ENCODE measurements around the gene VEGFA. TPM values are rescaled to one million over a fixed set of nuclear protein-coding genes. Genes with fewer than 3 reads are reported as not detected.

VEGFA gene
- total RNA-seq, 1 donor from 2014 or later = 136 TPM

DNA sequence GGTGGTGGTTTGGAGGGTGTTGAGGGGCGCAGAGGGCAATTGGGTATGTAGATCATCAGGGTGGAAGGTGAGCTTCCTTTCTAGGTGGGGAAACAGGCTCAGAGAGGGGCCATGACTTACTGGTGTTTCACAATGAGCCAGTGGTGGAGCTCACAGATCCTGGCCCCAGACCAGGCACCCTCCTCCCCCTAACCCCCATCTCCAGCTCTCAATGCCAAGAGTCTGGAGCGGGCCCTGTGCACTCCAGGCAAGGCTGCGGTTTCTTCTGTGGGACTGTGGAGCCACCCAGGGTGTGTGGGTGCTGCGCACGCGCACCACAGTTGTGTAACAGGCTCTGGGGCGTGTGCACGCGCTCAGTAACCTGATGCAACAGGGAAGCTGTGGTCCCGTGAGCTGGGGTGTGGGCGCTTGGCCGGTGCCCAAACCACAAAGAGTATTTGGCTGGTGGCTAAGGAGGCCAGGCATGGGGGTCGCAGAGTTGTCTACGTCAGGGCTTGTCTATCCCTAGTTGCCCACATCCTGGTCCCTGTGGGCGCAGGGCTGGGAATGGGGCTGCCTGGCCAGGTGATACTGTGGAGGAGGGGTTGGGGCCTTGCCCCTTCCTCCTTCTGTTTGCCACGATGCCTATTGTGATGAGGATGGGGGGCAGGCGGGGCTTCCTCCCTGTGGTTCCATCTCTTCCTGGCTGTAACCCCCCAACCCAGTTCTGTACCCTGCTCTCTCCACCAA lies 44.9 kb upstream of the VEGFA start:
- Mint-ChIP-seq H3K4me1 (ENCODE audit: unreplicated experiment) (peaks cover 8% of the 10 kb centered on the region), H3K36me3 (no peaks in the 10 kb centered on the region), H3K27me3 (peaks cover 12% of the 10 kb centered on the region)

DNA sequence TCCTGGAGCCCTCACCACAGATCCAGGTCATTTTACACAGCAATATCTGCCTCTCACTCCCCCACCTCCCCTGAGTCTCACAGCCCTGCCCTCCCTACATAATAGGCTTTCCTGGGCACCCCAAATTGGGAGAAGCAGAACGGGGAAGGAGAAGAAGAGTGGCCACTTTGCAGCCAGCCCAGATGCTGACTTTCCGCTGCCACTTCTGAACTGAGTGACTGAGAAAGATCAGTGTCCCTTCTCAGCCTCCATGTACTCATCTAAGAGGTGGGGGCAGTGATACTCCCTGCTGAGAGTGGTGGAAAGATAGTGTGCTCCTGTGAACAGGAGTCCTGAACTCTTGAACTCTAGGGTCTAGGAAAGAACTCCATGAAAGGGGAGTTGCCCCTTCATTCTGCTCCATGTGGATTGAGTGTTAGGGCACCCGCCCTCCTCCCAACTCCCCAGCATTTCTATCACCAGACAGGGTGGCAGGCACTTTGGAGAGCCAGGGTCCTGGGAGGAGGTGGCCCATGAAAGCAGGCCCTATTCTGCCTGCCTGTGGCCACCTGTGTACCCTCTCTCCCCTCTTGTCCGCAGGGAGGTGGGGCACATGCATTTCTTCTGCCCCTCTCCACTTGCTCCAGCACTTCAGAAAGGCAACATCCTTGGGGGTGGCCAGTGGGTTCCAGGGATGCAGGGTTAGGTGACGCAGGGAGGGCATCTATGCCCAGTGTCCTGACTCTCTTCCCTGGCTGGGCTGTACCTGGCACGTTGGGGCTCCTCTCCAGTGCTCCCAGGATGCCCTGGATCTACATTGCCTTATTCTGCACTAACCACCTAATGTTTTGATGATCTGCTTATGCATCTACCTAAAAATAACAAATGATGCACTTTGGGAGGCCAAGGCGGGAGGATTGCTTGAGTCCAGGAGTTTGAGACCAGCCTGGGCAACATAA lies 44.1 kb upstream of the VEGFA start:
- no peak overlapping the region for H3K27ac Mint-ChIP-seq
- TF ChIP-seq, protein P1, sequence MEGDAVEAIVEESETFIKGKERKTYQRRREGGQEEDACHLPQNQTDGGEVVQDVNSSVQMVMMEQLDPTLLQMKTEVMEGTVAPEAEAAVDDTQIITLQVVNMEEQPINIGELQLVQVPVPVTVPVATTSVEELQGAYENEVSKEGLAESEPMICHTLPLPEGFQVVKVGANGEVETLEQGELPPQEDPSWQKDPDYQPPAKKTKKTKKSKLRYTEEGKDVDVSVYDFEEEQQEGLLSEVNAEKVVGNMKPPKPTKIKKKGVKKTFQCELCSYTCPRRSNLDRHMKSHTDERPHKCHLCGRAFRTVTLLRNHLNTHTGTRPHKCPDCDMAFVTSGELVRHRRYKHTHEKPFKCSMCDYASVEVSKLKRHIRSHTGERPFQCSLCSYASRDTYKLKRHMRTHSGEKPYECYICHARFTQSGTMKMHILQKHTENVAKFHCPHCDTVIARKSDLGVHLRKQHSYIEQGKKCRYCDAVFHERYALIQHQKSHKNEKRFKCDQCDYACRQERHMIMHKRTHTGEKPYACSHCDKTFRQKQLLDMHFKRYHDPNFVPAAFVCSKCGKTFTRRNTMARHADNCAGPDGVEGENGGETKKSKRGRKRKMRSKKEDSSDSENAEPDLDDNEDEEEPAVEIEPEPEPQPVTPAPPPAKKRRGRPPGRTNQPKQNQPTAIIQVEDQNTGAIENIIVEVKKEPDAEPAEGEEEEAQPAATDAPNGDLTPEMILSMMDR (conservative IDR thresholded peaks at IDR 0.05) = no peak

More for the DNA sequence above, 44.9 kb upstream of the VEGFA start:
- DNase-seq (ENCODE audit: extremely low spot score, unreplicated experiment) = no peak
- no peak overlapping the region for H3K4me3 Mint-ChIP-seq
- no peak overlapping the region for H3K27ac Mint-ChIP-seq
- TF ChIP-seq, protein P1 (conservative IDR thresholded peaks at IDR 0.05) = no peak
- no peaks in the 10 kb centered on the region for H3K9me3 Mint-ChIP-seq

DNA sequence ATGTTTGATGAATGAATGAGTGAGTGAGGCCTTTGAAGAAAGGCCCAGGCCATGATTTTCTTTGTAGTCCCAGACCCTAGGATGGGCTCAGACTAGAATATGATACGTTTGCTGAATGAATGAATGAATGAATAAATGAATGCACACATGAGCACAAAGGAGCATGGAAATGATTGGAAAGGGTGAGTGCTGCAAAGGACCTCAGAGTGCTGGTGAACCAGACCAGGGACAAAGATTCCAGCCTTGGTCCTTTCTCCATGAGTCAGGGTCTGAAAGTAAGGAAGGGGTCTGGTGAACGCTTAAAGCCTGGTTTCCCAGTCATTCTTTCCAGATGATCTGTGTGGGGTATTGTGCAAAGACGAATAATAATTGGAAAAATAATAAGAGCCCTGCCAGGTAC lies 42.4 kb upstream of the VEGFA start:
- DNase-seq (ENCODE audit: extremely low spot score, unreplicated experiment) = no peak
- peaks cover 8% of the 10 kb centered on the region for H3K4me1 Mint-ChIP-seq (ENCODE audit: unreplicated experiment)

More for the DNA sequence above, 44.1 kb upstream of the VEGFA start:
- Mint-ChIP-seq H3K27me3 (peaks cover 12% of the 10 kb centered on the region), H3K36me3 (no peaks in the 10 kb centered on the region), H3K4me3 (no peak overlapping the region), H3K9me3 (no peaks in the 10 kb centered on the region), H3K4me1 (ENCODE audit: unreplicated experiment) (peaks cover 8% of the 10 kb centered on the region)
- no peak for DNase-seq (ENCODE audit: extremely low spot score, unreplicated experiment)

DNA sequence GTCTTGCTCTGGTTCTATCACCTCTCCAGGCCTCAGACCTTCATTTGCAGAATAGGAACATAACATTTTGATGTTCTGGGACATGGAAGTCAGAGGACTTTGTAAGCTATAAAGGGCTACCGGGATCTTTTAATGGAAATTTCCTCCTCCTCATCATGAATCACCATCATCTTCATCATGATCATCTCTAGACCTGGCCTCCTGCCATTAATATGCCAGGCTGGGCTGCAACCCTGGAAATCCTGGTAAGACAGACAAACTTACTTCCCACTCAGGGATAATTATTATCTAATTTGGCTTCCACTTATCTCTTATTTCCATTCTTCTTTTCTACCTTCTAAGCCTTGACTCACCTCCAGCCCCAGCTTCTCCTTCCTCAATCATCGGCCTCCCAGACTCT lies 41.4 kb upstream of the VEGFA start:
- DNase-seq (ENCODE audit: extremely low spot score, unreplicated experiment) = no peak
- H3K4me3 Mint-ChIP-seq = no peak overlapping the region
- H3K27ac Mint-ChIP-seq = no peak overlapping the region
- H3K36me3 Mint-ChIP-seq = no peaks in the 10 kb centered on the region
- H3K9me3 Mint-ChIP-seq = peaks cover 4% of the 10 kb centered on the region
- TF ChIP-seq, protein P1 (conservative IDR thresholded peaks at IDR 0.05) = no peak
- H3K4me1 Mint-ChIP-seq (ENCODE audit: unreplicated experiment) = peaks cover 7% of the 10 kb centered on the region
- H3K27me3 Mint-ChIP-seq = peaks cover 3% of the 10 kb centered on the region

More for the DNA sequence above, 42.4 kb upstream of the VEGFA start:
- peaks cover 3% of the 10 kb centered on the region for H3K27me3 Mint-ChIP-seq
- TF ChIP-seq, protein P1 (conservative IDR thresholded peaks at IDR 0.05) = no peak
- peaks cover 4% of the 10 kb centered on the region for H3K9me3 Mint-ChIP-seq
- H3K36me3 Mint-ChIP-seq = no peaks in the 10 kb centered on the region
- no peak overlapping the region for H3K4me3 Mint-ChIP-seq
- no peak overlapping the region for H3K27ac Mint-ChIP-seq

DNA sequence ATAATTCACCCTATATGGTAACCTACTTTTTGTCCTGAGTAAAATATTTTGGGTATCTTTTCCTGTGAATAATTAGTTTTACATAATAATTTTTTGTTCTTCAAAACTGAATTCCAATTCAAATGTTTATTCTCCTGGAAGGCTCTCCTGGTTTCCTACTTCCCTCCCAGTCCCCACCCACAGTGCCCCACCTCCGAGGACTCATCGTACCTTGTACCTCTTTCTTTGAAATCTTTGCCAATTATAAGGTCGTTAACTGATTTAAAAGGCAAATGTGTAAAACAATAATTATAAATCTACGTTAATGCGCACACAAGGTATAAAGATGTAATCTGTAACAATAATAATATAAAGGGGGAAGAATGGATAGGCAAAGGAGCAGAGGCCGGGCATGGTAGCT lies 40.5 kb upstream of the VEGFA start:
- TF ChIP-seq, protein P1 (conservative IDR thresholded peaks at IDR 0.05) = no peak
- no peaks in the 10 kb centered on the region for H3K36me3 Mint-ChIP-seq
- H3K4me1 Mint-ChIP-seq (ENCODE audit: unreplicated experiment) = peaks cover 4% of the 10 kb centered on the region
- H3K4me3 Mint-ChIP-seq = no peak overlapping the region
- peaks cover 4% of the 10 kb centered on the region for H3K9me3 Mint-ChIP-seq
- no peak overlapping the region for H3K27ac Mint-ChIP-seq
- no peak for DNase-seq (ENCODE audit: extremely low spot score, unreplicated experiment)
- peaks cover 3% of the 10 kb centered on the region for H3K27me3 Mint-ChIP-seq

Data from type B pancreatic cell (in vitro differentiated cells).